WTC11 (cell line): ENCODE measurements around the gene ZBTB47.

Experiments used
- CREM ChIP-seq: sonication (generic); formaldehyde crosslinking; IDR thresholded peaks from 2 replicates; pipeline ENCODE4 v1.8.1; 2022; ENCODE audit warnings: mild to moderate bottlenecking, missing genetic modification reagents, moderate library complexity
- CTCF ChIP-seq: fragments of 200-600 bp; IDR thresholded peaks from 2 replicates; pipeline ENCODE4 v1.8.0; 2022; ENCODE audit warnings: antibody characterized with exemption
- ETV6 ChIP-seq: sonication (generic); formaldehyde crosslinking; IDR thresholded peaks from 2 replicates; pipeline ENCODE4 v1.8.1; 2022; ENCODE audit warnings: mild to moderate bottlenecking, missing genetic modification reagents
- FOXP1 ChIP-seq: sonication (generic); formaldehyde crosslinking; IDR thresholded peaks from 2 replicates; pipeline ENCODE4 v1.8.0; 2022; ENCODE audit warnings: missing genetic modification reagents, mild to moderate bottlenecking, moderate library complexity, borderline replicate concordance
- HMGXB4 ChIP-seq: sonication (generic); formaldehyde crosslinking; IDR thresholded peaks from 2 replicates; pipeline ENCODE4 v1.8.1; 2023; ENCODE audit warnings: mild to moderate bottlenecking, moderate library complexity, missing genetic modification reagents
- JAZF1 ChIP-seq: fragments of 250-450 bp; sonication (Bioruptor Pico); IDR thresholded peaks from 2 replicates; pipeline ENCODE4 v1.9.0; 2021; ENCODE audit warnings: moderate library complexity, mild to moderate bottlenecking, inconsistent platforms
- MAX ChIP-seq: sonication (generic); formaldehyde crosslinking; IDR thresholded peaks from 2 replicates; pipeline ENCODE4 v1.8.0; 2022; ENCODE audit warnings: mild to moderate bottlenecking, missing genetic modification reagents
- NR2C2 ChIP-seq: sonication (generic); formaldehyde crosslinking; IDR thresholded peaks from 2 replicates; pipeline ENCODE4 v1.8.0; 2022; ENCODE audit warnings: mild to moderate bottlenecking, missing genetic modification reagents
- SMAD3 ChIP-seq: sonication (generic); formaldehyde crosslinking; IDR thresholded peaks from 2 replicates; pipeline ENCODE4 v1.8.0; 2022; ENCODE audit warnings: missing genetic modification reagents, mild to moderate bottlenecking, borderline replicate concordance
- ZNF219 ChIP-seq: sonication (generic); formaldehyde crosslinking; IDR thresholded peaks from 2 replicates; pipeline ENCODE4 v1.8.0; 2023; ENCODE audit warnings: missing genetic modification reagents, mild to moderate bottlenecking, borderline replicate concordance

- TF ChIP-seq CTCF: no peak
- no peak for TF ChIP-seq ZNF219 (CRISPR knock-in tag)
- no peak for TF ChIP-seq ETV6 (CRISPR knock-in tag)
- TF ChIP-seq NR2C2: no peak
- no peak for TF ChIP-seq HMGXB4 (CRISPR knock-in tag)
- no peak for TF ChIP-seq SMAD3
- no peak for TF ChIP-seq FOXP1 (CRISPR knock-in tag)
- TF ChIP-seq CREM: no peak
- TF ChIP-seq JAZF1: no peak
- TF ChIP-seq MAX (CRISPR knock-in tag): no peak
These were observed 9.5 kb downstream of the ZBTB47 start for GRCh38 chr3:42662813-42663535.
